Hepatocyte (in vitro differentiated cells): ENCODE results near the gene OBP2B.

ENCODE experiments used
- CTCF ChIP-seq: fragments of 200-600 bp; sonication (generic); IDR thresholded peaks from 2 replicates; pipeline ENCODE4 v1.5.1; 2016; ENCODE audit warnings: antibody characterized with exemption, mild to moderate bottlenecking; ENCODE audit not compliant: poor library complexity
- EZH2 ChIP-seq: fragments of 200-600 bp; sonication (generic); IDR thresholded peaks from 2 replicates; pipeline ENCODE4 v1.6.1; 2016; ENCODE audit warnings: antibody characterized with exemption, mild to moderate bottlenecking, borderline replicate concordance
- EZH2phosphoT487 ChIP-seq: fragments of 200-600 bp; sonication (generic); IDR thresholded peaks from one replicate; pipeline ENCODE4 v1.6.1; 2018; ENCODE audit warnings: antibody characterized with exemption, mild to moderate bottlenecking, low read depth, moderate library complexity; ENCODE audit not compliant: unreplicated experiment, severe bottlenecking

GRCh38 chr9:133251773-133252172 is 42.7 kb upstream of the OBP2B start:
- no peak for TF ChIP-seq CTCF
- TF ChIP-seq EZH2phosphoT487, result no peak
- no peak for TF ChIP-seq EZH2
